Measurements from ENCODE around the gene ELOF1.

DNA sequence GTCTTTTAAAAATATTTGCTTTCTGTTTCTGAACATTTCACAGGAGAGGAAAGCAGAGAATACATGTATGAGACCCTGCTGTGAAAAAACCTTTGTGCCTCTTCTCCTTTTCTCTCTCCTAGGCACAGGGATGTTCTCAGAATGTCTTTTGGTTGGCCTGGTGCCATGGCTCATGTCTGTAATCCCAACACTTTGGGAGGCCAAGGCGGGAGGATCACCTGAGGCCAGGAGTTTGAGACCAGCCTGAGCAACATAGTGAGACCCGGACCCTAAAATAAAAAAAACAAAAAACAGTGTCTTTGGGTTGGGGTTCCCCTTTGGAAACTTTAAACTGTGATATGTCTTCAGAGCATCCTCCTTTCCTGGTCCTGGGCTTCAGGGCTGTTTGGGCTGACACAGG lies 39.7 kb upstream of the ELOF1 start:
- TF ChIP-seq, protein P1, sequence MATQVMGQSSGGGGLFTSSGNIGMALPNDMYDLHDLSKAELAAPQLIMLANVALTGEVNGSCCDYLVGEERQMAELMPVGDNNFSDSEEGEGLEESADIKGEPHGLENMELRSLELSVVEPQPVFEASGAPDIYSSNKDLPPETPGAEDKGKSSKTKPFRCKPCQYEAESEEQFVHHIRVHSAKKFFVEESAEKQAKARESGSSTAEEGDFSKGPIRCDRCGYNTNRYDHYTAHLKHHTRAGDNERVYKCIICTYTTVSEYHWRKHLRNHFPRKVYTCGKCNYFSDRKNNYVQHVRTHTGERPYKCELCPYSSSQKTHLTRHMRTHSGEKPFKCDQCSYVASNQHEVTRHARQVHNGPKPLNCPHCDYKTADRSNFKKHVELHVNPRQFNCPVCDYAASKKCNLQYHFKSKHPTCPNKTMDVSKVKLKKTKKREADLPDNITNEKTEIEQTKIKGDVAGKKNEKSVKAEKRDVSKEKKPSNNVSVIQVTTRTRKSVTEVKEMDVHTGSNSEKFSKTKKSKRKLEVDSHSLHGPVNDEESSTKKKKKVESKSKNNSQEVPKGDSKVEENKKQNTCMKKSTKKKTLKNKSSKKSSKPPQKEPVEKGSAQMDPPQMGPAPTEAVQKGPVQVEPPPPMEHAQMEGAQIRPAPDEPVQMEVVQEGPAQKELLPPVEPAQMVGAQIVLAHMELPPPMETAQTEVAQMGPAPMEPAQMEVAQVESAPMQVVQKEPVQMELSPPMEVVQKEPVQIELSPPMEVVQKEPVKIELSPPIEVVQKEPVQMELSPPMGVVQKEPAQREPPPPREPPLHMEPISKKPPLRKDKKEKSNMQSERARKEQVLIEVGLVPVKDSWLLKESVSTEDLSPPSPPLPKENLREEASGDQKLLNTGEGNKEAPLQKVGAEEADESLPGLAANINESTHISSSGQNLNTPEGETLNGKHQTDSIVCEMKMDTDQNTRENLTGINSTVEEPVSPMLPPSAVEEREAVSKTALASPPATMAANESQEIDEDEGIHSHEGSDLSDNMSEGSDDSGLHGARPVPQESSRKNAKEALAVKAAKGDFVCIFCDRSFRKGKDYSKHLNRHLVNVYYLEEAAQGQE (IDR thresholded peaks at IDR 0.05; ENCODE audit: insufficient read depth in 1 of 2, low read depth in 2 of 2, low read length in 2 of 2), result no peak
- TF ChIP-seq POLR2AphosphoS5 (IDR thresholded peaks at IDR 0.05; ENCODE audit: low read depth, low read length) (no peak), TAF1 (IDR thresholded peaks at IDR 0.05; ENCODE audit: borderline replicate concordance, insufficient read depth, low read length) (no peak)
